Measurements from ENCODE around the gene MANBA.

The MANBA gene

DNA sequence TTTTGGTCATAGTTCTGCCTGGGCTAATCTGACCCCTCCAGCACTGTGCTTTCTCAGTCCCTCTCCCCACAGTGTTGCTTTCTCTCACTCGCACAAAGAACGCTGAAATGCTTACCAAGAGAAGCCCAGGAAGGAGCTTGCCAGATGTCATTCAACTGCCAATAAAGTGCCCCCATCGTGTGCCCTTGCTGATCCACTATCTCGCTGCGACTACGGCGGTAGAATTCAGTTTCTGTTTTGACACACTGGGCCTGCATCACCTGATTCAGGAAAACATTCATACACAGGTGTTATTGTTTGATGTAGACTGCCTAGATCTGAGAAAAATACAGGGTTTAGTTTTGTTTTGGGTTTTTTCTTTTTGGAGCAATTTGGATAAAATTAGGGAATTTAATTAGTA lies 121.2 kb downstream of the MANBA start:
- H3K4me1 ChIP-seq (ENCODE audit: insufficient read depth, poor library complexity, severe bottlenecking), result peaks cover 11% of the 10 kb centered on the region
- TF ChIP-seq CTCF (IDR thresholded peaks at IDR 0.05; ENCODE audit: poor library complexity, severe bottlenecking), result no peak
- no peaks in the 10 kb centered on the region for H3K9me3 ChIP-seq (ENCODE audit: severe bottlenecking)
- H3K4me3 ChIP-seq (ENCODE audit: severe bottlenecking), result no peak overlapping the region
- no peak overlapping the region for H3K27ac ChIP-seq (ENCODE audit: poor library complexity, severe bottlenecking)
- ATAC-seq (ENCODE audit: low read depth), result no peak
- H3K36me3 ChIP-seq (ENCODE audit: low read depth), result peaks cover 22% of the 10 kb centered on the region
- H3K27me3 ChIP-seq (ENCODE audit: insufficient read depth, poor library complexity, severe bottlenecking), result no peaks in the 10 kb centered on the region
- DNase-seq (ENCODE audit: low spot score), result no peak

GRCh38 chr4:102638621-102639020 lies 122.1 kb downstream of the MANBA start:
- H3K9me3 ChIP-seq (ENCODE audit: severe bottlenecking), result no peaks in the 10 kb centered on the region
- TF ChIP-seq CTCF (IDR thresholded peaks at IDR 0.05; ENCODE audit: poor library complexity, severe bottlenecking), result no peak
- H3K36me3 ChIP-seq (ENCODE audit: low read depth), result peaks cover 22% of the 10 kb centered on the region
- no peaks in the 10 kb centered on the region for H3K27me3 ChIP-seq (ENCODE audit: insufficient read depth, poor library complexity, severe bottlenecking)
- peaks cover 11% of the 10 kb centered on the region for H3K4me1 ChIP-seq (ENCODE audit: insufficient read depth, poor library complexity, severe bottlenecking)
- DNase-seq (ENCODE audit: low spot score) (no peak), ATAC-seq (ENCODE audit: low read depth) (no peak)
- H3K4me3 ChIP-seq (ENCODE audit: severe bottlenecking), result no peak overlapping the region
- no peak overlapping the region for H3K27ac ChIP-seq (ENCODE audit: poor library complexity, severe bottlenecking)

GRCh38 chr4:102637391-102637790 lies 123.4 kb downstream of the MANBA start:
- H3K27me3 ChIP-seq (ENCODE audit: insufficient read depth, poor library complexity, severe bottlenecking), result no peaks in the 10 kb centered on the region
- H3K36me3 ChIP-seq (ENCODE audit: low read depth), result peaks cover 22% of the 10 kb centered on the region
- H3K9me3 ChIP-seq (ENCODE audit: severe bottlenecking), result no peaks in the 10 kb centered on the region
- DNase-seq (ENCODE audit: low spot score) (no peak), ATAC-seq (ENCODE audit: low read depth) (no peak)
- H3K4me1 ChIP-seq (ENCODE audit: insufficient read depth, poor library complexity, severe bottlenecking), result peaks cover 11% of the 10 kb centered on the region
- H3K4me3 ChIP-seq (ENCODE audit: severe bottlenecking), result no peak overlapping the region
- no peak for TF ChIP-seq CTCF (IDR thresholded peaks at IDR 0.05; ENCODE audit: poor library complexity, severe bottlenecking)
- no peak overlapping the region for H3K27ac ChIP-seq (ENCODE audit: poor library complexity, severe bottlenecking)

DNA sequence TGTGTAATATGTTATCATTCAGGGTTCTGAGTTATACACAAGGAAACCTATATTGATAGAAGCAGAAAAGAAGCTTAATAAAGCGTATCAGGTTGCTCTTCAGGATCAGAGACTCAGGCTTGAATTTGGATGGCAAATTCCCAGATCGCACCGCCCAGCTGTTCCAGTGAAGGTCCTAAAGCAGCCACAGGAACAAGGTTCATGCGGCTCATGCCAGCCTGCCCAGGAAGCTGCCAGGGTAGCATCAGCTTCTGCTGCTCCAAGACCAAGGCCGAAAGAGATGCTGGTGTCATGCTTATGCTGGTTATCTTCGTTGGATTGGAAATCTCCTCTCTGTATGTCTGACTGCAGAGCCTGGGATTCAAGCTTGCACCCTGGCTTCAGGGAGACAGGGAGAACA lies 127.7 kb downstream of the MANBA start:
- H3K36me3 ChIP-seq (ENCODE audit: low read depth), result peaks cover 11% of the 10 kb centered on the region; the same call in 1 of the 2 replicates
- no peaks in the 10 kb centered on the region for H3K9me3 ChIP-seq (ENCODE audit: severe bottlenecking)
- no peaks in the 10 kb centered on the region for H3K27me3 ChIP-seq (ENCODE audit: insufficient read depth, poor library complexity, severe bottlenecking)
- no peak overlapping the region for H3K4me3 ChIP-seq (ENCODE audit: severe bottlenecking)
- ATAC-seq (ENCODE audit: low read depth) (no peak), DNase-seq (ENCODE audit: low spot score) (no peak)
- H3K4me1 ChIP-seq (ENCODE audit: insufficient read depth, poor library complexity, severe bottlenecking), result peaks cover 22% of the 10 kb centered on the region
- TF ChIP-seq CTCF (IDR thresholded peaks at IDR 0.05; ENCODE audit: poor library complexity, severe bottlenecking), result no peak
- H3K27ac ChIP-seq (ENCODE audit: poor library complexity, severe bottlenecking), result no peak overlapping the region

DNA sequence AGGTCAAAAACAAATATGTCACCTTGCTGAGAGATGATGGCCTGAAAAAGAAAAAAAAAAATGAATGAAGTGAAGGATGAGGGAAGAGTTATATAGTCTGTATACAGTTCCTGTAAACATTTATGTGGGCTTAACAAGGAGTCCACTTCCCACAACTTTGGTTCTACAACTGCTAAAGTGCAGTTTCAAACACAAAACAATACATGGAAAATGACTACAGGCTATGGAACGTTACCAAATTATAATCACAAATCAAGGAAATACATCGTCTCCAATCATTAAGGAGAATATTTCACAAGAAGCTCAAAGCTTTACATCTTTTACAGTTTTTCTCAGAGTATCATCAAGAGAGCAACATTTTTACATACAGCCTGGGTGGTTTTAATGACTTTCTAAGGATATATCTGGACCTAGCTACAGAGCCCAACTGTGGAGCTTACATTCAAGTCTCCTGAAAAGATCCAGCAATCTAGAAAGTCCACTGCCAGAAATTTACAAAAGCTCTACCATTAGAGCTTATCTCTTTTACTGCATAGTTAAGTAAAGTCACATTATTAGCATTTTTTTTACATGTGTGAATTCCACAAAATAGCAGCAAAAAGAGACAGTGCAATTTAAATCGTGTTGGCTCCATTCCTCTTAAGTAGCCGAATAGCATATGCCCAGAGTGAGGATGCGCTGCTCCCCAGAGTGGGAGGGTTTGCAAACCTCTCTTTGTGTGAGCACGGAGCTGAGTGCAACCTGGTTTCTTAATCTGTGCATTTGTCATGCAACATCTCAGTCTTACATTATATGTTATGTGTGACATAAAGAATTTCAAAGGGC lies 128.3 kb downstream of the MANBA start:
- DNase-seq (ENCODE audit: low spot score) (no peak), ATAC-seq (ENCODE audit: low read depth) (no peak)
- no peak overlapping the region for H3K27ac ChIP-seq (ENCODE audit: poor library complexity, severe bottlenecking)
- no peak for TF ChIP-seq CTCF (IDR thresholded peaks at IDR 0.05; ENCODE audit: poor library complexity, severe bottlenecking)
- no peaks in the 10 kb centered on the region for H3K9me3 ChIP-seq (ENCODE audit: severe bottlenecking)
- no peak overlapping the region for H3K4me3 ChIP-seq (ENCODE audit: severe bottlenecking)
- peaks cover 11% of the 10 kb centered on the region; the same call in 1 of the 2 replicates for H3K36me3 ChIP-seq (ENCODE audit: low read depth)
- H3K27me3 ChIP-seq (ENCODE audit: insufficient read depth, poor library complexity, severe bottlenecking), result no peaks in the 10 kb centered on the region
- peaks cover 27% of the 10 kb centered on the region for H3K4me1 ChIP-seq (ENCODE audit: insufficient read depth, poor library complexity, severe bottlenecking)

Measured in RWPE2 (cell line).